HCT116 (cell line): ENCODE measurements around the gene CCDC134. TPM values are rescaled to one million over a fixed set of nuclear protein-coding genes. Genes with fewer than 3 reads are reported as not detected.

Experiments
- ATAC-seq: fragments of 200-7000 bp; cut with Tn5 transposase; 2 replicates; pipeline ENCODE4 v1.9.1; 2020; ENCODE audit warnings: mild to moderate bottlenecking, moderate library complexity
- BruUV-seq: library from RNA; stranded (reverse); fragments of 400-500 nt; replicated peaks from 2 replicates; lab custom pipeline; 2021; lab: Mats Ljungman, UMichigan
- CTCF ChIA-PET: fragments of 300-600 bp; sonication (Branson Sonifier 250); formaldehyde crosslinking; loops from one replicate; lab custom pipeline; 2021; ENCODE audit warnings: antibody characterized with exemption; lab: Charles Lee
- POLR2A ChIA-PET: fragments of 300-600, 350-600 bp; sonication (Branson Sonifier 250); formaldehyde crosslinking; loops from one replicate; lab custom pipeline; 2021; ENCODE audit warnings: antibody characterized with exemption; lab: Charles Lee
- RAD21 ChIA-PET, 2 experiments: fragments of 300-600 bp; sonication (Branson Sonifier 250); formaldehyde crosslinking; loops; one replicate each; lab custom pipeline; 2023; ENCODE audit warnings: low total read pairs in 2 of 2; ENCODE audit not compliant: uncharacterized antibody in 2 of 2, unreplicated experiment in 2 of 2, low non-redundant PET in 1 of 2; lab: Charles Lee
- DNase-seq: peaks from one replicate; pipeline ENCODE4 v3.0.0-alpha.2; 2010; ENCODE audit warnings: low read depth, low spot score
- H2AFZ ChIP-seq: fragments of 200-600 bp; shearing (Covaris generic), sonication (generic); 2 replicates; pipeline ENCODE4 v1.6.1; 2017; ENCODE audit warnings: low read depth, mixed run types, mixed read lengths, antibody characterized with exemption, low read length; ENCODE audit not compliant: poor library complexity, severe bottlenecking
- H3K27ac ChIP-seq: 2 replicates; pipeline ENCODE4 v1.5.1; 2012; ENCODE audit warnings: low read depth, low read length
- H3K27me3 ChIP-seq: fragments of 200-600 bp; sonication (generic); 2 replicates; pipeline ENCODE4 v1.6.1; 2016; ENCODE audit warnings: mixed run types, low read length, mixed read lengths; ENCODE audit not compliant: insufficient read depth
- H3K36me3 ChIP-seq, 2 experiments: fragments of 200-500 bp in 1 of 2; fragments of 200-600 bp in 1 of 2; sonication (Bioruptor generic) in 1 of 2; sonication (generic) in 1 of 2; 2 replicates each; pipeline versions ENCODE4 v1.5.1 to v1.6.1; 2014 to 2016; ENCODE audit warnings: low read length in 2 of 2, inconsistent platforms in 1 of 2, mixed read lengths in 1 of 2, mixed run types in 1 of 2; ENCODE audit not compliant: insufficient read depth in 2 of 2, control insufficient read depth in 1 of 2
- H3K4me1 ChIP-seq, 2 experiments: fragments of 200-600 bp in 1 of 2; sonication (generic) in 1 of 2; 2 replicates each; pipeline versions ENCODE4 v1.5.1 to v1.6.1; 2012 to 2017; ENCODE audit warnings: low read length in 2 of 2, inconsistent platforms in 1 of 2, mild to moderate bottlenecking in 1 of 2, mixed read lengths in 1 of 2, mixed run types in 1 of 2, moderate library complexity in 1 of 2; ENCODE audit not compliant: insufficient read depth in 2 of 2, control insufficient read depth in 1 of 2
- H3K4me2 ChIP-seq: fragments of 200-600 bp; sonication (generic); 2 replicates; pipeline ENCODE4 v1.6.1; 2017; ENCODE audit warnings: mixed run types, low read length, mixed read lengths
- H3K4me3 ChIP-seq, 2 experiments: fragments of 200-600 bp in 1 of 2; sonication (generic) in 1 of 2; replicated peaks in 1 of 2; 2 replicates each; pipeline ENCODE4 v1.5.1; 2011 to 2016; ENCODE audit warnings: low read length in 2 of 2, control low read depth in 1 of 2, low read depth in 1 of 2, mild to moderate bottlenecking in 1 of 2, mixed read lengths in 1 of 2, mixed run types in 1 of 2
- H3K79me2 ChIP-seq: fragments of 200-600 bp; sonication (generic); 2 replicates; pipeline ENCODE4 v1.6.1; 2017; ENCODE audit warnings: mild to moderate bottlenecking, mixed run types, low read length, moderate library complexity, mixed read lengths; ENCODE audit not compliant: insufficient read depth
- H3K9ac ChIP-seq: fragments of 200-600 bp; sonication (generic); 2 replicates; pipeline ENCODE4 v1.6.1; 2016; ENCODE audit warnings: low read length, mixed read lengths
- H3K9me2 ChIP-seq: fragments of 200-600 bp; sonication (generic), shearing (Covaris generic); 2 replicates; pipeline ENCODE4 v1.6.1; 2017; ENCODE audit warnings: mixed run types, mild to moderate bottlenecking, moderate library complexity; ENCODE audit not compliant: insufficient read depth
- H3K9me3 ChIP-seq, 2 experiments: fragments of 200-500 bp in 1 of 2; fragments of 200-600 bp in 1 of 2; sonication (Bioruptor generic) in 1 of 2; sonication (generic) in 1 of 2; 2 replicates each; pipeline ENCODE4 v1.6.1; 2014 to 2017; ENCODE audit warnings: low read length in 2 of 2, mixed read lengths in 2 of 2, inconsistent platforms in 1 of 2, low read depth in 1 of 2, mild to moderate bottlenecking in 1 of 2, mixed run types in 1 of 2, moderate library complexity in 1 of 2; ENCODE audit not compliant: control insufficient read depth in 1 of 2, insufficient read depth in 1 of 2
- H4K20me1 ChIP-seq: fragments of 200-600 bp; sonication (generic), shearing (Covaris generic); 2 replicates; pipeline ENCODE4 v1.6.1; 2017; ENCODE audit warnings: mixed run types, mild to moderate bottlenecking, moderate library complexity; ENCODE audit not compliant: insufficient read depth
- ATF3 ChIP-seq: IDR thresholded peaks from 2 replicates; pipeline ENCODE4 v1.6.1; 2012
- CBX3 ChIP-seq: IDR thresholded peaks from 2 replicates; pipeline ENCODE4 v1.6.1; 2012; ENCODE audit warnings: low read depth
- CEBPB ChIP-seq: IDR thresholded peaks from 2 replicates; pipeline ENCODE4 v1.6.1; 2012; ENCODE audit warnings: low read depth
- EGR1 ChIP-seq: IDR thresholded peaks from 2 replicates; pipeline ENCODE4 v1.6.1; 2012; ENCODE audit warnings: low read depth
- ELF1 ChIP-seq: IDR thresholded peaks from 2 replicates; pipeline ENCODE4 v1.6.1; 2012; ENCODE audit warnings: low read depth, borderline replicate concordance
- POLR2AphosphoS5 ChIP-seq: IDR thresholded peaks from 2 replicates; pipeline ENCODE4 v1.6.1; 2011; ENCODE audit warnings: mild to moderate bottlenecking, low read depth, low read length, moderate library complexity
- SP1 ChIP-seq: IDR thresholded peaks from 2 replicates; pipeline ENCODE4 v1.6.1; 2012; ENCODE audit warnings: low read depth
- TCF7L2 ChIP-seq: IDR thresholded peaks from 2 replicates; pipeline ENCODE4 v1.7.0; 2011; ENCODE audit warnings: borderline replicate concordance, inconsistent platforms; ENCODE audit not compliant: insufficient read depth, insufficient read length; ENCODE audit errors: extremely low read depth
- YY1 ChIP-seq: IDR thresholded peaks from 2 replicates; pipeline ENCODE4 v1.6.1; 2011; ENCODE audit warnings: low read length, low read depth, moderate library complexity, mild to moderate bottlenecking; ENCODE audit not compliant: insufficient replicate concordance; ENCODE audit errors: extremely low read depth
- ZNF274 ChIP-seq: fragments of 200-500 bp; sonication (Bioruptor generic); IDR thresholded peaks from 2 replicates; pipeline ENCODE4 v1.6.1; 2014; ENCODE audit warnings: mild to moderate bottlenecking, low read depth, low read length, inconsistent platforms
- intact Hi-C: fragments of 100-400 bp; cut with micrococcal nuclease; formaldehyde crosslinking; loops from 2 replicates; pipeline ENCODE4 v1.10.0; 2022
- total RNA-seq: library from RNA; stranded (reverse); gene quantifications from one replicate; pipeline ENCODE4 v1.2.1, GENCODE V29; 2021; ENCODE audit not compliant: unreplicated experiment
- TF ChIP-seq, protein P1 (sequence below): IDR thresholded peaks from 2 replicates; pipeline ENCODE4 v1.6.1; 2011; ENCODE audit warnings: mild to moderate bottlenecking, low read length, moderate library complexity; ENCODE audit not compliant: insufficient replicate concordance; ENCODE audit errors: extremely low read depth
- TF ChIP-seq, protein P2 (sequence below), 3 experiments: fragments of 200-600 bp in 1 of 3; sonication (generic) in 1 of 3; IDR thresholded peaks in 2 of 3; conservative IDR thresholded peaks in 1 of 3; 2 replicates each; pipeline ENCODE4 v1.5.1; 2012 to 2017; ENCODE audit warnings: low read depth in 2 of 3, low read length in 2 of 3, antibody characterized with exemption in 1 of 3, borderline replicate concordance in 1 of 3, control low read depth in 1 of 3, mild to moderate bottlenecking in 1 of 3, mixed read lengths in 1 of 3, mixed run types in 1 of 3, moderate library complexity in 1 of 3; ENCODE audit not compliant: insufficient read depth in 1 of 3

Gene CCDC134
- total RNA-seq, 1 experiment from 2014 or later = 15.8 TPM

- TF ChIP-seq, protein P1, sequence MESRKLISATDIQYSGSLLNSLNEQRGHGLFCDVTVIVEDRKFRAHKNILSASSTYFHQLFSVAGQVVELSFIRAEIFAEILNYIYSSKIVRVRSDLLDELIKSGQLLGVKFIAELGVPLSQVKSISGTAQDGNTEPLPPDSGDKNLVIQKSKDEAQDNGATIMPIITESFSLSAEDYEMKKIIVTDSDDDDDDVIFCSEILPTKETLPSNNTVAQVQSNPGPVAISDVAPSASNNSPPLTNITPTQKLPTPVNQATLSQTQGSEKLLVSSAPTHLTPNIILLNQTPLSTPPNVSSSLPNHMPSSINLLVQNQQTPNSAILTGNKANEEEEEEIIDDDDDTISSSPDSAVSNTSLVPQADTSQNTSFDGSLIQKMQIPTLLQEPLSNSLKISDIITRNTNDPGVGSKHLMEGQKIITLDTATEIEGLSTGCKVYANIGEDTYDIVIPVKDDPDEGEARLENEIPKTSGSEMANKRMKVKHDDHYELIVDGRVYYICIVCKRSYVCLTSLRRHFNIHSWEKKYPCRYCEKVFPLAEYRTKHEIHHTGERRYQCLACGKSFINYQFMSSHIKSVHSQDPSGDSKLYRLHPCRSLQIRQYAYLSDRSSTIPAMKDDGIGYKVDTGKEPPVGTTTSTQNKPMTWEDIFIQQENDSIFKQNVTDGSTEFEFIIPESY = no peak
- TF ChIP-seq EGR1 (no peak), SP1 (no peak)
Observed at GRCh38 chr22:41845380-41846267, 45.1 kb downstream of the CCDC134 start (continued).

DNA sequence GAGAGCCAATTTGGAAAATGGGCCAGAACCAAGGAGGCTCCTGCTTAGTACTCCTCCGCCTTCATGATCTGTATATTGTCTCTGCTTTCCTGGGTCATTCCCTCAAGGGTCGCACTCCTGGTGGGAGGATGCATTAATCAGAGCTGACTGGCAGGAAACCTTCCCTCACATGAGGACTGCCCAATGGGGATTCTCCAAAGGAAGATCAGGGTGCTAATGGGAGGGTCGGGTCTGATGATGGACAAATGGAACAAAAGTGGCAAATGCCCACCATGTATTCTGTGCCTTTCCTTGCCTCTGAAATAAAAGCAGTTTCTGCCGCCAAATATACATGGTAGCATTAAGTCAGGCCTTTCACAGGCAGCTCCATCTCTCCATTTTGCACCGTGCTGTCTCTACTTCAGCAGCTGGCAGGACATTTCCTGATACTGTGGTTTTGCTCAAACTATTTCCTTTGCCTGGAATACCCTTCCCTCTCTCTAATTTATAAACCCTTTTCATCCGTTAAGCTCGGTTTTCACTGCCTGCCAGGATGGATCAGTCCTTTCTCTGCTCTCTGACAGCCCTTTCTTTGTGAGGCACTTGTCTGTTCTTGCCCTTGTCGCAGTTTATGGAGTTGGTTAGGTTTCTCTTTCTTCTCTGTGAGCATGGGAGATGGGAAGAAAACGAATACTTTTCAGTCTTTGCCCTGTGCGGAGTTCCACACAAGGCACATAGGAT is 45.9 kb downstream of the CCDC134 start:
- RAD21 ChIA-PET = no interaction called here
- no peak for TF ChIP-seq TCF7L2
- TF ChIP-seq YY1 = no peak
- TF ChIP-seq, protein P2, sequence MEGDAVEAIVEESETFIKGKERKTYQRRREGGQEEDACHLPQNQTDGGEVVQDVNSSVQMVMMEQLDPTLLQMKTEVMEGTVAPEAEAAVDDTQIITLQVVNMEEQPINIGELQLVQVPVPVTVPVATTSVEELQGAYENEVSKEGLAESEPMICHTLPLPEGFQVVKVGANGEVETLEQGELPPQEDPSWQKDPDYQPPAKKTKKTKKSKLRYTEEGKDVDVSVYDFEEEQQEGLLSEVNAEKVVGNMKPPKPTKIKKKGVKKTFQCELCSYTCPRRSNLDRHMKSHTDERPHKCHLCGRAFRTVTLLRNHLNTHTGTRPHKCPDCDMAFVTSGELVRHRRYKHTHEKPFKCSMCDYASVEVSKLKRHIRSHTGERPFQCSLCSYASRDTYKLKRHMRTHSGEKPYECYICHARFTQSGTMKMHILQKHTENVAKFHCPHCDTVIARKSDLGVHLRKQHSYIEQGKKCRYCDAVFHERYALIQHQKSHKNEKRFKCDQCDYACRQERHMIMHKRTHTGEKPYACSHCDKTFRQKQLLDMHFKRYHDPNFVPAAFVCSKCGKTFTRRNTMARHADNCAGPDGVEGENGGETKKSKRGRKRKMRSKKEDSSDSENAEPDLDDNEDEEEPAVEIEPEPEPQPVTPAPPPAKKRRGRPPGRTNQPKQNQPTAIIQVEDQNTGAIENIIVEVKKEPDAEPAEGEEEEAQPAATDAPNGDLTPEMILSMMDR (IDR thresholded peaks at IDR 0.05 in 2 of 3, conservative IDR thresholded peaks at IDR 0.05 in 1 of 3; ENCODE audit: borderline replicate concordance in 1 of 3, insufficient read depth in 1 of 3, low read depth in 2 of 3, low read length in 2 of 3) = no peak
- no peak for TF ChIP-seq ATF3
- no peak for TF ChIP-seq CBX3
- TF ChIP-seq POLR2AphosphoS5 = no peak
- TF ChIP-seq ELF1 = no peak
- TF ChIP-seq CEBPB = no peak
- TF ChIP-seq ZNF274 = no peak
- TF ChIP-seq EGR1 = no peak
- TF ChIP-seq, all 23 proteins: peak for 0
- no TSS peak for BruUV-seq
- DNase-seq = no peak
- H3K4me1 ChIP-seq = peaks cover 9 to 18% of the 10 kb centered on the region in 2 experiments; a peak in 3 of 4 replicates
- H3K4me2 ChIP-seq = no peak overlapping the region
- no peak overlapping the region for H3K27ac ChIP-seq
- ChIA-PET POLR2A (no interaction called here), CTCF (interaction anchor here (1.2 to 1.3 kb wide), 2 partner anchors 149 to 180 kb away, joined by 3 to 4 read pairs; no protein-coding TSS in a partner anchor)
- no peak overlapping the region for H3K9ac ChIP-seq
- peaks cover 93% of the 10 kb centered on the region for H3K79me2 ChIP-seq
- no peaks in the 10 kb centered on the region; the same call in 1 of the 2 replicates for H4K20me1 ChIP-seq
- no peaks in the 10 kb centered on the region for H3K9me3 ChIP-seq
- H2AFZ ChIP-seq = no peak overlapping the region
- no peaks in the 10 kb centered on the region for H3K36me3 ChIP-seq
- H3K4me3 ChIP-seq = no peak overlapping the region
- intact Hi-C loops = no loop called here
- H3K9me2 ChIP-seq = no peaks in the 10 kb centered on the region
- H3K27me3 ChIP-seq = no peaks in the 10 kb centered on the region
- no peak for ATAC-seq
